GM10266 (cell line): ENCODE data around the gene ACOT2.
"Not testable (repeated sequence)": the region's sequence is repeated elsewhere in the genome, so short reads cannot be mapped to it uniquely, and the experiment has no call there.

Experiments
- DNase-seq: peaks from one replicate; pipeline ENCODE4 v3.0.0; 2012; ENCODE audit errors: extremely low spot score
- CTCF ChIP-seq: IDR thresholded peaks from 2 replicates; pipeline ENCODE4 v1.5.1; 2012; ENCODE audit warnings: mild to moderate bottlenecking, low read depth; ENCODE audit not compliant: control insufficient read depth, insufficient read depth; ENCODE audit errors: missing control alignments

Gene ACOT2, protein sequence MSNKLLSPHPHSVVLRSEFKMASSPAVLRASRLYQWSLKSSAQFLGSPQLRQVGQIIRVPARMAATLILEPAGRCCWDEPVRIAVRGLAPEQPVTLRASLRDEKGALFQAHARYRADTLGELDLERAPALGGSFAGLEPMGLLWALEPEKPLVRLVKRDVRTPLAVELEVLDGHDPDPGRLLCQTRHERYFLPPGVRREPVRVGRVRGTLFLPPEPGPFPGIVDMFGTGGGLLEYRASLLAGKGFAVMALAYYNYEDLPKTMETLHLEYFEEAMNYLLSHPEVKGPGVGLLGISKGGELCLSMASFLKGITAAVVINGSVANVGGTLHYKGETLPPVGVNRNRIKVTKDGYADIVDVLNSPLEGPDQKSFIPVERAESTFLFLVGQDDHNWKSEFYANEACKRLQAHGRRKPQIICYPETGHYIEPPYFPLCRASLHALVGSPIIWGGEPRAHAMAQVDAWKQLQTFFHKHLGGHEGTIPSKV

GRCh38 chr14:73569185-73569958, at the start of gene ACOT2:
ACOT2 (plus strand) TSS chr14:73569213; CDS start chr14:73569241, 28 bp downstream.
- peak; percentile 91 for DNase-seq

DNA sequence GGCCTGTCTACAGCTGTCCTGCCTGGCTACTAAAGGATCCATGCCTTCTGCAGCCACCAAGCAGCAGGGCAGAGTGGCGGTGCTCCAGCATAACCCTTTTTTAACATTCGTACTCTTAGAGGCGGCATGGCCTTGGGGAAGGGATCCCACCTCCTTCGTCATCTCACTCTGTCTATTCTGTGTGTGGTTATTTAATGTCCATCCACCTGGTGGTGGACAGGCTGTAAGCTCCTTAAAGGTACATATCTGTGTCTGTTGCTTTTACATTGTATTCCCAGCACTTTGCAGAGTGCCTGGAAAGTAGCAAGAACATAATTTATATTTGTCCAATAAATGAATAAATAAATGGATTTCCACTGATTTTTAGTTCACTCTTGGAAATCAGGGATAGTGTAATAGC, 47.8 kb upstream of the ACOT2 start:
- no peak for TF ChIP-seq CTCF
- DNase-seq = no peak

DNA sequence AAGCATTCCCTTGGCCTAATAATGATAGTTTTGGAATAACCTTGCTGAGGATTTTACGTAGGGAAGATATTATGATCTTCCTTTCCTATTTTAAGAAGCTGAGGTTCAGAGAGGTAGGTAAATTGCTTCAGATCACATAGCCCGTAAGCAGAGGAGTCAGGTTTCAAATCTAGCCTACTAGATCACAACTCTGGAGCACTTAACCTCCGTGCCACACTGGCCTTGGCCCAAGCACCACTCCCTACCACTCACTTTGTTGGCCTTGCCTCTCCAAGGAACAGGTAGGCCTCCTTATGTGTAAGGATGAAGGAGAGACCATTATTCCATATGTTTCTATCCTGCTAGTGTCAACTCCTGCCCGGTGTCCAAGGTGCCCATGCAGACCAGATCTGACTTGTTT, 44.5 kb upstream of the ACOT2 start:
- no peak for TF ChIP-seq CTCF
- DNase-seq = no peak

- TF ChIP-seq CTCF = no peak
- no peak for DNase-seq
Observed at GRCh38 chr14:73526036-73526984, 42.7 kb upstream of the ACOT2 start.

DNA sequence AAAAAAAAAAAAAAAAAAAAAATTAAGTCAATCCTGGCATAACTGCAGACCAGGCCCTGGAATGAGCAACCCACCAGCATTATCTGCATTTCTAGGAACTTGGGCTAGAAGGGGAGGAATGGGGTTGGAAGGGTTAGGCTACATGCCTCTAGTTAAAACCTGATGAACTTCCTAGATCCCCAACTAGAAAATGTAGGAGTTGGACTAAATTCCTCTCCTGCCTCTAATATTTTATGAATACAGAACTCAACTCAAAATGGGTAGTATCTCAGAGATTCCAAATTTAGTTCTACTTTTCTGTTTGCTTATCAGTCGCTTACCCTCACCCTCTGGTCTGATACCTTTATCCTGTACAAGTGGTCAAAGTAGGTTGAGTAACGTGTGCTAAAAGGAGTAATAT, 39.7 kb upstream of the ACOT2 start:
- not testable (repeated sequence) for DNase-seq

GRCh38 chr14:73531971-73532370, 37.0 kb upstream of the ACOT2 start:
- not testable (repeated sequence) for DNase-seq

DNA sequence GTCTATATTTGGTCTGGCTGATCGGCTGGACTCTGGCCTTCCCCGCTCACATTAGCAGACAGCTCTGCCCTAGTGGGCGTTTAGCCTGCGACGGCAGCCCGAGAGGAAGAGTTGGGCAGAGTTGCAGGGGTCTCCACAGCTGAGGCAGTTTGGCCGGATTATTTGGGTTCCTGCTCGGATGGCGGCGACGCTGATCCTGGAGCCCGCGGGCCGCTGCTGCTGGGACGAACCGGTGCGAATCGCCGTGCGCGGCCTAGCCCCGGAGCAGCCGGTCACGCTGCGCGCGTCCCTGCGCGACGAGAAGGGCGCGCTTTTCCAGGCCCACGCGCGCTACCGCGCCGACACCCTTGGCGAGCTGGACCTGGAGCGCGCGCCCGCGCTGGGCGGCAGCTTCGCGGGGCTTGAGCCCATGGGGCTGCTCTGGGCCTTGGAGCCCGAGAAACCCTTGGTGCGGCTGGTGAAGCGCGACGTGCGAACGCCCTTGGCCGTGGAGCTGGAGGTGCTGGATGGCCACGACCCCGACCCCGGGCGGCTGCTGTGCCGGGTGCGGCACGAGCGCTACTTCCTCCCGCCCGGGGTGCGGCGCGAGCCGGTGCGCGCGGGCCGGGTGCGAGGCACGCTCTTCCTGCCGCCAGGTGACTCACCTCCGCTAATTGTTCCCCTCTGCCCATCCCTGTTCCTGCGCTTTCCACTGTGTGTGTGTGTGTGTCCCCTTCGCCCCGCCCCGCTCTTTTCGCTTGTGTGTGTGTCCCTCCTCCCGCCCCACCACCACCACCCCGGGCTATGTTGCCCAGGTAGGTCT, 31.6 kb upstream of the ACOT2 start:
- peak; percentile 8 for DNase-seq

DNA sequence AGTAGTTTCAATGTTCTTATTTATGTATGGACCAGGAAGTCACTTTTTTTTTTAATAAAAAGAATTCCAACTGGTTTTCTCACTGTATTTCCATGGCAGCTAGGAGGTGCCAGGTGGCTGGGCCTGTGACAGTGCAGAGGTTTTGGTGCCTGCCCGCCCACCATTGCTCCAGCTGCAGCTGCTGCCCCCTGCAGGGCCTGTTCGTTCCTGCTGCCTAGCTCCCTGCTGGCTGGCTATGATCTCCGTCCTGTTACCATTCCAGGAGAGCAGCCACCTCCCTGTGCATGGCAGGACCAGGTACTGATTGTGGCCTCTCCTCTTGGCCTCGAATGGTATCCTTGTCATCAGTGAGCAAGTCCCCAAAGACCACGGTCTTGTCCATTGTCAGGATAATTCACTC, 30.0 kb upstream of the ACOT2 start:
- peak; percentile 20 for TF ChIP-seq CTCF
- not testable (repeated sequence) for DNase-seq

DNA sequence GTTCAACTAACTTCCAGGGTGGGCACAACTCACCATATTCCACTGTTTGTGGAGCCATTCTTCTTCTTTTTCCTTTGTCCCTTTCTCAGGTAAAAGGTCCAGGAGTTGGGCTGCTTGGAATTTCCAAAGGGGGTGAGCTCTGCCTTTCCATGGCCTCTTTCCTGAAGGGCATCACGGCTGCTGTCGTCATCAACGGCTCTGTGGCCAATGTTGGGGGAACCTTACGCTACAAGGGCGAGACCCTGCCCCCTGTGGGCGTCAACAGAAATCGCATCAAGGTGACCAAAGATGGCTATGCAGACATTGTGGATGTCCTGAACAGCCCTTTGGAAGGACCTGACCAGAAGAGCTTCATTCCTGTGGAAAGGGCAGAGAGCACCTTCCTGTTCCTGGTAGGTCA, 26.1 kb upstream of the ACOT2 start:
- not testable (repeated sequence) for DNase-seq

GRCh38 chr14:73545353-73545752, 23.7 kb upstream of the ACOT2 start:
- not testable (repeated sequence) for DNase-seq

- DNase-seq = not testable (repeated sequence)
Observed at GRCh38 chr14:73549097-73549496, 19.9 kb upstream of the ACOT2 start.

GRCh38 chr14:73549889-73550524, 19.0 kb upstream of the ACOT2 start:
- DNase-seq = not testable (repeated sequence)
